ENCODE data around the gene MRAS.

DNA sequence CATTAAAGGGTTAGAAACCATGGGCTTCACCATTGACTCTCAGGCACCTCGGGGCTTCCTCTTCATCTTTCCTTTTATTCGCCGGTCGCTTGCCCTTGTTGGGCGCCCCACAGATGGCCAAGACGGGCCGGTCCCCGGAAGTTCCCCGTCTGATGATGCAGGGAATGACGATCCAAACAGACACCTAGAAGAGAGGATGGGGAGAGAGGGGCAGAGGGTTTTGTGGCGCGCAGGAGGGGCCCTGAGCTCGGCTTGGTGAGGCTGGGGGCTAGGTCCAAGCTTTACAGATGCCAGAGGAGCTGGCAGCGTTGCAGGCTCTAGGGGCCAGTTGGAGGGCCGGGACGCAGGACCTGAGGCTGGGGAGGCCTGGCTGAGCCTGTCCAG lies 85.5 kb downstream of the MRAS start:
- TF ChIP-seq, protein P1, sequence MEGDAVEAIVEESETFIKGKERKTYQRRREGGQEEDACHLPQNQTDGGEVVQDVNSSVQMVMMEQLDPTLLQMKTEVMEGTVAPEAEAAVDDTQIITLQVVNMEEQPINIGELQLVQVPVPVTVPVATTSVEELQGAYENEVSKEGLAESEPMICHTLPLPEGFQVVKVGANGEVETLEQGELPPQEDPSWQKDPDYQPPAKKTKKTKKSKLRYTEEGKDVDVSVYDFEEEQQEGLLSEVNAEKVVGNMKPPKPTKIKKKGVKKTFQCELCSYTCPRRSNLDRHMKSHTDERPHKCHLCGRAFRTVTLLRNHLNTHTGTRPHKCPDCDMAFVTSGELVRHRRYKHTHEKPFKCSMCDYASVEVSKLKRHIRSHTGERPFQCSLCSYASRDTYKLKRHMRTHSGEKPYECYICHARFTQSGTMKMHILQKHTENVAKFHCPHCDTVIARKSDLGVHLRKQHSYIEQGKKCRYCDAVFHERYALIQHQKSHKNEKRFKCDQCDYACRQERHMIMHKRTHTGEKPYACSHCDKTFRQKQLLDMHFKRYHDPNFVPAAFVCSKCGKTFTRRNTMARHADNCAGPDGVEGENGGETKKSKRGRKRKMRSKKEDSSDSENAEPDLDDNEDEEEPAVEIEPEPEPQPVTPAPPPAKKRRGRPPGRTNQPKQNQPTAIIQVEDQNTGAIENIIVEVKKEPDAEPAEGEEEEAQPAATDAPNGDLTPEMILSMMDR (conservative IDR thresholded peaks at IDR 0.05 in 1 of 2, IDR thresholded peaks at IDR 0.05 in 1 of 2; ENCODE audit: extremely low read depth in 1 of 2, insufficient read depth in 1 of 2, low read depth in 1 of 2, low read length in 2 of 2) = no peak
- TF ChIP-seq EZH2 (IDR thresholded peaks at IDR 0.05; ENCODE audit: borderline replicate concordance, low read length) = no peak

All from mammary epithelial cell (primary cell).